ENCODE data around the gene MRGPRD.

Gene MRGPRD

DNA sequence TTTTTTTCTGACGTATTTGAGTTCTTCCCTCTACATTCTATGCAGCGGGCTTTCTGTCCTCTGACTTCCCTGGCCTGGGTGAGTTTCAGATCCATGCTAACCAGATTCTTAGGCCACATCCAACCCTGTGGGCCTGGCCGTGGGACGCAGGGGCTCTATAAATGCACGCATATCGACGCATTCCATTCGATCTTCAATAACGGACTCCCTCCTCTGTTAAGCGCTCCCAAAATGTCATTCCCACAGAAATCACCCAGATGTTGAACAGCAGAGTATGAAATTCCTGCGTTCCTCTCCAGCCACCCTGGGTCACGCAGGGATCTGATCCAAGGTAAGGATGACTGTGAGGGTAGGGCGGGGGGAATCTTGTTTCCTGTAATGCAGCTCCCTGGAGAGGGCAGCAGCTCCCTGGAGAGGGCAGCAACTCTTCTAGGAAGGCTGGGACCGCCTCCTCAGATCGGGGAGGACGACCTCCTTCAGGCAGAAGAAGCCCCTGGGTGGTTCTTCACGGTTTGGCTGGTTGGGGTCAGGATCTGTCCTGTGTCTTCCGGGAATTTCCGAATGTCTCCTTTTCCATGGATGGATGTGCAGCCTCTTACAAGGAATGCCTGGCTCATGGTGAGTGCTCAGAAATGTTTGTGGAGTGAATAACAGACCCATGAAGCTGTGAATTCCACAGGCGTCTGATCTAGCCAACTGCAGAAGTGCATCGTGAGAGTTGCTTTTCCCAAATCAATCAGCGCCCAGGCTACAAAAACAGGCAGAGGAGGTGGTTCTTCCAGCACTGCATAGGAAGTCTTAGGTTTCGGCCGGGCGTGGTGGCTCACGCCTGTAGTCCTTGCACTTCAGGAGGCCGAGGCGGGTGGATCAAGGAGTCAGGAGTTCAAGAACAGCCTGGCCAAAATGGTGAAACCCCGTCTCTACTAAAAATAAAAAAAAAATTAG lies 12.2 kb downstream of the MRGPRD start:
- DNase-seq (ENCODE audit: low spot score), result no peak

GRCh38 chr11:68966894-68967780 lies 13.6 kb downstream of the MRGPRD start:
- DNase-seq (ENCODE audit: low spot score), result no peak

DNA sequence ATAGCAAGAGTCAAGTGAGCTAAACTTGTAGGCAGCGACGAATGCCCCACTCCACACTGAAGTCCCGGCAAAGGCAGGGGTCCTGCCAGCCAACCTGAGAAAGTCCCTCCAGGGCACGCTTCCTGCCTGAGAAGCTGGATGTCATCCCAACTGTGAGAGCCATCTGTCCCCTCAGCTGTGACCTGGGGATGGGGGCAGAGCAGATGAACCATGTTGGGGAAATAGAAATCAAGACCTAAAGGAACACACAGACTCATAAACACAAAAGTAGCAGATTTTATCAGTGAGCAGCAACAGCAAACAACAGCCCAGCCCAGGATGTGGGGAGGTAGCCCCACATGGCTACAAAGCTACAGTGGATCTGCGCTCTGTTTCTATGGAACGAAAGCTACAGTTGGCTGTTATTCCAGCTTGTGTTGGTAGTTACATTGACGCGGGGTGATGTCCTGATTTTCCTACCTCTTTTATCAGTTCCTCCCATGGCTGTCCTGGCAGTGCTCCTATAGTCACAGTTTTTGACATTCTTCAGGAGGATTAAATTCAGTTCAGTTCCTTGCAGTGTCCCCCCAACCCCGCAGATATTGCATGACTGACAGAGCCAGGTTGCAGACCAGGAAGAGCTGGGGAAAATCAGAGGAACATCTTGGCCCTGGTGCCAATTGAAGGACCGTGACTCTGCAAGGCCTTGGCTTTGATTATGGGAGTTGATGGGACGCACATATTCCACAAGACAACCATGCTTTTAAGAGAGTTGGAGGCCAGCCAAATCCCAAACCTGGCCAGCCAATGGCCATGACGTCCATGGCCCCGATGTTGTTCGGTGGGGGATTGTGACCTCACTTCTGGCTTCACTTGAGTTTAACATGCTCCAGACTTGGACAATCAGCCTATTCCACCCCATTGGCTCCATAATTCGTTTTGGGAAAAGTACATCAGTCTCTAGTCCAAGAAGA lies 14.6 kb downstream of the MRGPRD start:
- no peak for DNase-seq (ENCODE audit: low spot score)

DNA sequence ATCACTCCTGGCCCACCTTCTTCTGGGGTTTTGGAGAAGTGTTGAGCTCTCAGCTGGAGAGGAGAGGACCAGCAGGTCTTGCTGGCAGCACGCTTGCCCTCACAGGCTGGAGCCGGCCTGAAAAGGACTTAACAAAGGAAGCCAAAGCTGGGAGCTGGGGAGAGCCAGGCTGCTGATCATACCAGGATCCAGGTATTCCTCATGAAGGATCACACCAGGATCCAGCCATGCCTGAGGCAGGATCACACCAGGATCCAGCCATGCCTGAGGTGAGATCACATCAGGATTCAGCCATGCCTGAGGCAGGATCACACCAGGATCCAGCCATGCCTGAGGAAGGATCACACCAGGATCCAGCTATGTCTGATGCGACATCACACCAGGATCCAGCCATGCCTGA lies 17.0 kb downstream of the MRGPRD start:
- DNase-seq (ENCODE audit: low spot score), result no peak

GRCh38 chr11:68962527-68963250 lies 18.1 kb downstream of the MRGPRD start:
- DNase-seq (ENCODE audit: low spot score), result no peak

DNA sequence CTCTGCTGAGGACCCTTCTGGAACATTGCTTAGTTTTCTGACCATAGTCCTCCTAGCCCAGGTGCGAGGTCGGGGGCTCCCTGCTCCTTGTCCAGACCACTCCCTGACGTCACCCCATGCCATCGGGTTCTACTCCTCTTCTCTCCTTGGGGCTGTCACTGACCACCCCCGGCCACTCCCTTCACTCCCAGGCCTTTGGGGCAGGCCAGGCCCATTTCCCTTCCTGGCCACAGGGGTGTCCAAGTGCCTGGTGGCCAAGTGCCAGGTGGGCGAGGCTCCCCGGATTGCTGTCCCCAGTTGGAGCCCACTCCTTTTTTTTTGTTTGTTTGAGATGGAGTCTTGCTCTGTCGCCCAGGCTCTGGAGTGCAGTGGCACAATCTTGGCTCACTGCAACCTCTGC lies 19.5 kb downstream of the MRGPRD start:
- DNase-seq (ENCODE audit: low spot score), result no peak

DNA sequence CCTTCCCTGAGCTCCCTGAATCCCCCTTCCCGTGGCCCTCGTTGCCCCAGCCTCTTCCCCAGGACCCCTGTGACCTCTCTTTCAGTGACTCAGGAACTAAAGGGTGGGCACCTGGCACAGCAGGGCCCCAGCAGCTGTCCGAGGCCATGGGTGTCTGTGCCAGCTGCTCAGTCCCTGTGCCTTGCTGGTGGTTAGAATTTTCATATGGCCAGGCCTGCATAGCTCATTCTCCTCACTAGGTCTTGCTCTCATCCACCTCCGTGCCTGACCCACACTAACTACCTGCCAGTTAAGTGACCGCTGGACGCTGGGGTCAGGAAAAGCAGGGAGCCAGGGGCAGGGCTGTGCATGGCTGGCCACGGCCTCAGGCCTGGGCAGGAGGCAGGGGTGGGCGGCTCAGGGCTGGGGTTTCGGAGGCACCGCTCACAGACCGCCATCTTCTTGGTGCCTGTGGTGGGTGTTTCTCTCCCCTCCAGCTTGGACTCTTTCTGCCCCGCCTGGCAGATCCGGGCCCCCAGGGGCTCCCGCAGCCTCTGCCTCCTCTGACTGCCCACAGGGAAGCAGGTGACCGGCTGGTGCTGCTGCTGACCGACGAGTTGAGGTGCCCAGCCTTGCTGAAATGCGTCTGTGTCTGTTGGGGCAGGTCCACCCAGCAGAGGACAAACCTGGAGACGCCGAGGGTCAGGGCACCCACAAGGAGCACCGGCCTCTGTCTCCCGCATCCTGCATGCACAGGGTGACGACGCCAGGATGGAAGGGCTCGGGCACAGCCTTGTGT lies 20.3 kb downstream of the MRGPRD start:
- DNase-seq (ENCODE audit: low spot score), result no peak

DNA sequence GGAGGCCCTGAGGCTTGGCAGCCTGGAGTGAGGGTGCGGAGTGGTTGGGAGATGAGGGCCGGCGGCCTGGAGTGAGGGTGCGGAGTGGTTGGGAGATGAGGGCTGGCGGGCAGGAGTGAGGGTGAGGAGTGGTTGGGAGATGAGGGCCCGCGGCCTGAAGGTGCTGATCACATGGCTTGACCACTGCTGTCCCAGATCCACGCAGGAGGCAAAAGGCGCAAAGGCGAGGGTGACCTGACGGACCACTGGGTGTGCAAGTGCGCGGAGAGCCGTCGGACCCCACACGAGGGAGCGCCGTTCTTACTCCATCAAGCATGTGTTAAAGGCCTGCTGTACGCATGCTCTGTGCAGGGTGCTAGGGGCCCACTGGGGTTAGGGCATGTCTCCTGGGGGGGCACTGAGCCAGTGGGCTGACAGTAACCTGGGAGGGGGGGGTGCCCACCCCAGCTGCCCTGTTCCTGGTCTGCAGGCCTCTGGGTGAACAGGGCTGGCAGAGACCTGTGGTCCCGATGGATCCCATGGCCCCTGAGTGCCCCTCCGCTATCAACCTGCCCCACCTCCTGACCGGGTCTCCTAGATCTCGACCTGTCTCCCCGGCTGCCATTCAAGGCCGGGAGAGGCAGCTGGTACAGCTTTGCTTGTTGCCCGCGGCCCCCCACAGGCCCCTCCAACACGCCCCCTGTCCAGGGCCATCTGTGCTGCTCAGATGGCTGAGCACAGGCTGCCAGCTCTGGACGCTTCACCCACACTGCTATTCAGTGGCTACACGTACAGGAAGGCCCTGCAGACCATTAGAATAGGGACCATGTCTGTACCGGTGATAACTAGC lies 21.1 kb downstream of the MRGPRD start:
- DNase-seq (ENCODE audit: low spot score), result no peak

DNA sequence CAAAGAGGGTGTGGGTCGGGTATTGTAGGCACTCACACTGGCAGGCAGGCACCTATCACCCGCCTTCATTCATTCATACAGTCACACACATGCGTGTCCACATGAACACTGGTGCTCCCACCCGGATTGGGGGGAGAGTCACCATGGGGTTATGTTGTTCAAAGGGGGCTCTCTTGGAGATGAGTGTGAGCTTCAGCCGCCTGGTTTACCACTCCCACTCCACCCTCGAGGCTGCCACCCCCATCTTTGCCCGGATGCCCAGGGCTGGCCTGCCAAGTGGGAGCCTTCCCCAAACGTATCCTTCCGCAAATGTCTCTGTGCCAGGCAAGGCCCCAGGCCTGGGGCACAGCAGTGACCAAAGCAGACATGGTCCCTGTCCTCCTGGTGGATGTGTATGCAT lies 22.6 kb downstream of the MRGPRD start:
- no peak for DNase-seq (ENCODE audit: low spot score)

GRCh38 chr11:68956547-68957254 lies 24.1 kb downstream of the MRGPRD start:
- DNase-seq (ENCODE audit: low spot score), result no peak

DNA sequence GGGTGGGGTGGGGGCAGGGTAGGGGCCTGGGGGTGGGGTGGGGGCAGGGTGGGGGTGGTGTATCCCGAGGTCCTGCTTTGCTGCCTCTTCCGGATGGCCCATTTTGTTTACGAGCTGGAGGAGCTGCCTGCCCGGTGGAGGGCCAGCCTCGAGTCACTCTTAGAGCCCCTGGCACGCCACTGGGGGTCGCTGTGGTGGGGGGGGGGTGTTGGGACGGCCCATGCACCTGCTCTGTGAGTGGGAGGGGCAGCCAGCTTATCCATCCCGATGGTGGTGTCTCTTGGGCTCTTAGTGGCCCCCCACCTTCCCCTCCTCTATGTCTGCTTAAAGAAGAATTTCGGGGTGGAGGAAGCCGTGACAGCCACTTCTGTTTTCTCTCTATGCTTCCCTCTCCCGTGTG lies 24.6 kb downstream of the MRGPRD start:
- no peak for DNase-seq (ENCODE audit: low spot score)

DNA sequence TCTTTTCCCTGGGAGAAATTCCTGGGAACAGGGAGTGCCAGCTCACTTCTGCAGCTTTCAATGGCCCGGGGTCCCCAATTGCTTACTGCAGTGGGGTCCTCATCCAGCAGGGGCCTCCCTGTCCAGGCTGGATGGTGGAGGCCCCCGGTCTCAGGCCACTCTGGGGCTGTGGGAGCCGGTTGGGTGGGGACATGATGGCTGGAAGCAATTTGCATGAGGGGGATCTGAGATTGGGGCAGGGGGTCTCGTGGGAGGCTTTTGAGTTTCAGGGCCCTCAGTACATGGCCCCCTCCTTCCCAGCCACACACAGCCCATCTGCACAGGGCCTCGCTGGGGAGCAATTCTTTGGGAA lies 25.2 kb downstream of the MRGPRD start:
- DNase-seq (ENCODE audit: low spot score), result no peak

DNA sequence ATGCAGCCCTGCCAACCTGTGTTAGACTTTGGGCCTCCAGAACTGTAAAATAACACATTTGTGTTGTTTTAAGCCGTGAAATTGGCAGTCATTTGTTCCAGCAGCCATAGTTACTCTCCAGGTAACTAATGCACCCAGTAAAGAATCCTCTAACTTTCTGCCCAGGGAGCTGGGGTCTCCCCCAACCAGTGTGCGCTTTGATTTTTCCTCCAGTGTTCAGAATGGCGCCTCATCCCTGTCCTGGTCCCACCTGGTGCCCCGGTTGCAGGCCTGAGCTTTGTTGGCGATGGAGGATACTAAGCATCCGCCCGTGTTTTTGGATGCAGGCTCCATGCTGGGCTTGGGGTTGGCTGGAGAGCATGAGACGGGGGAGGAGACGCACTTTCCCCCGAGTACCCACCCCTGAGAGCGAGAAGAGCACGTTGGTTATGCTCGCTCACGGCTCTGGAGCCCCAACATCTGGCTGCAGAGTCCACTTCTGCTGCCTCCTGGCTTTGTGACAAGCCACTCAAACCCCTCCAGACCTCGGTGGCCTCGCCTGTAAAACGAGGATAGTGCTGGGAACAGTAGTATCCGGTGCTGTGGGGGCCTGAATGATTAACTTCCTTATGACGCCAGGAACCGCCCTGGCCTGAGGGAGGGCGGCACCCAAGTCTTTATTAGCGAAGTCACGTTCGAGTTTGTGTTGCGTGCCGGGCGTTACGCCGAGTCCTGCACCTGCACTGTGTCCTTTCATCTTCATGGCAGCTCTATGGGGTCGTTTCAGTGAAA lies 25.8 kb downstream of the MRGPRD start:
- DNase-seq (ENCODE audit: low spot score), result no peak

- DNase-seq (ENCODE audit: low spot score), result no peak
These were observed 30.0 kb downstream of the MRGPRD start for GRCh38 chr11:68950762-68951161.

DNA sequence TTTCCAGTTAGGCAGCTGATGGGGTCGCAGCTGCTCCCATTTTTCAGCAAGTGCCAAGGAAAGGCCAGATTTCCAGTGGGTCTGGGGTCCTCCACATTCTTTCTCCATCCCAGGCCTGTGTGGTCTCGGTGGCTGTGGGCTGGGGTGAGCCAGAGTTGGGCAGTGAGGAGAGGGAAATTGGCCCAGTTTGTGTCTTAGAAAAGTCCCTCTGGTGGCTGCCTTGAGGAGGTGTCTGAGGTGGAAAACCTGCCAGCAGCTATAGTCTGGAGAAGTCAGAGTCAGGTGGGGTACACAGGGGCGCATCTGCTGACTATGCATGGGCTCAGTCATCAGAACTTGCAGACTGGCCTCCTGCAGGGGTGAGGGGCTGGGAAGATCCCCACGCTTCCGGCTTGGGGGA lies 30.5 kb downstream of the MRGPRD start:
- no peak for DNase-seq (ENCODE audit: low spot score)

DNA sequence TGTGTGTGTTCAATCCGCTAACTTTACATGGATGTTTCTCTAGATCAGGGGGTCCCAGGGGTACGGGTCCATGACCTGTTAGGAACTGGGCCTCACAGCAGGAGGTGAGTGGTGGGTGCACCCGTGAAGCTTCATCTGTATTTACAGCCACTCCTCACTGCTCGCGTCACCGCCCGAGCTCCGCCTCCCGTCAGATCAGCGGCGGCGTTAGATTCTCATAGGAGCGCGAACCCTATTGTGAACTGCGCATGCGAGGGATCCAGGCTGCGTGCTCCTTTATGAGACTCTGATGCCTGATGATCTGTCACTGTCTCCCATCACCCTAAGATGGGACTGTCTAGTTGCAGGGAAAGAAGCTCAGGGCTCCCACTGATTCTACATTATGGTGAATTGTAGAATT lies 31.9 kb downstream of the MRGPRD start:
- no peak for DNase-seq (ENCODE audit: low spot score)

DNA sequence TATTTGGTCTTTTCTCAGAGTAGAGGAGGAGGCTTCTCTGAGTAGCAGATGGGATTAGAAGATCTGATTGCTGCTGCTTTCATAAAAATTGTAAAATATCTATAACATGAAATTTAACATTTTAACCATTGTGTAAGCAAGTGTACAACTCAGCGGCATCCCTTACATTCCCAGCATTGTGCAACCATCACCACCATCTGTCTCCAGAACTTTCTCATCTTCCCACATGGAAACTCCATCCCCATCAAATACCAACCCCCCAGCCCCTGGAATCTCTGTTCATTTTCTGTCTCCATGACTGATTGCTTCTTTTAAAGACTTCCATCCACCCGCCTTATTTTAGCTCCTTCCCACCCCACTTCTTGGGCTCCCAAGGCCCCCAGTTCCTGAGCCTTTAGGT lies 32.3 kb downstream of the MRGPRD start:
- no peak for DNase-seq (ENCODE audit: low spot score)

GRCh38 chr11:68947151-68947550 lies 33.6 kb downstream of the MRGPRD start:
- no peak for DNase-seq (ENCODE audit: low spot score)

Data from putamen (tissue), 1 donor.